NCI-H2227 (cell line): ENCODE data around the gene PTPRJ.

ENCODE experiments used
- DNase-seq: peaks from one replicate; lab custom pipeline; 2025; ENCODE audit not compliant: unreplicated experiment; lab: John Stamatoyannopoulos, UW

PTPRJ gene

GRCh38 chr11:48036011-48036410 lies 55.7 kb downstream of the PTPRJ start:
- no peak for DNase-seq

DNA sequence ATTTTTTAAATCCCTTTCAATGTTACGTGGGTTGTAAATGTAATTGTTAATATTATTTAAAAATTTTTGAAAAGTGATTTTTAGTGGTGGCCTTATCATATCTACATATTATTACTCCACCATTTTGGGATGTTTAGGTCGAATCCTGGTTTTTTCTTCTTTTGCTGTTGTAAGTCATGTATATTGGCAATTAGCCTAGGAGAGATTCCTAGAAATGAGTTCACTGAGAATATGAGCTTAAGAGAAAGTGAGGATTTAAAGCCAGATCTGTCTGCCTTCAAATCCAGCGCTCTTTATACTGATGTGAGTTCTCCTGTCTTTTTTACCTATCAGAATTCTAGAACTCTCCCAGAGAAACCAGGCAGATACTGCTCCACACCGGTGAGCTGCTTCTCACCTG lies 56.1 kb downstream of the PTPRJ start:
- no peak for DNase-seq

GRCh38 chr11:48037709-48038468 lies 57.5 kb downstream of the PTPRJ start:
- no peak for DNase-seq

GRCh38 chr11:48040830-48041444 lies 60.6 kb downstream of the PTPRJ start:
- DNase-seq: no peak

GRCh38 chr11:48041877-48042695 lies 61.7 kb downstream of the PTPRJ start:
- DNase-seq: no peak

- no peak for DNase-seq
These were observed 63.0 kb downstream of the PTPRJ start for GRCh38 chr11:48043111-48043990.

DNA sequence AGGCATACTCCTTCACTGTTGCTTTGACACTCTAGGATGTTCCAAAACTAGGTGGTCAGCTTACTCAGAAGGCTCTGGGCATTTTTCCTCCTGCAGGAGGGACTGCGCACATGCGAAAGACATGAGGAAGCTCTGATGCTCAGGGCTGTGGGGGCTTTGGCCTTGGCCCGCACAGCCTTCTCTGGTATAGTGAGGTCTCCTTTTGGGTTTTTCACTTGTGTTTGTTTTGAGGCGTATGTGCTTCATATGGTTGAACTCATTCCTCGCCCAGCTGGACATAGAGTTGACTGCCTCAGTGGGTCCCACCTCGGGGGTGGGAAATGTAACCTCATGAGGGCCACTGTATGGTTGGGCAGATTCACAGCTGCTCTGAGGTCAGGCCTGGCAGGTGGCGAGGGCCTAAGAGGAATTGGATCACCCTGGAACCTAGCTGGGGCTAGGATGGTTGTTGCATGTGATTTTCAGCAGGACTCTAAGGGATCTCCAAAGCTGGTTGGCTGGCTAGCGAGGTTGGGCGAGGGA lies 63.7 kb downstream of the PTPRJ start:
- DNase-seq: no peak

- no peak for DNase-seq
These were observed 64.2 kb downstream of the PTPRJ start for GRCh38 chr11:48044577-48044976.

- no peak for DNase-seq
These were observed 65.2 kb downstream of the PTPRJ start for GRCh38 chr11:48045536-48045935.

- no peak for DNase-seq
These were observed 67.3 kb downstream of the PTPRJ start for GRCh38 chr11:48047616-48048015.

DNA sequence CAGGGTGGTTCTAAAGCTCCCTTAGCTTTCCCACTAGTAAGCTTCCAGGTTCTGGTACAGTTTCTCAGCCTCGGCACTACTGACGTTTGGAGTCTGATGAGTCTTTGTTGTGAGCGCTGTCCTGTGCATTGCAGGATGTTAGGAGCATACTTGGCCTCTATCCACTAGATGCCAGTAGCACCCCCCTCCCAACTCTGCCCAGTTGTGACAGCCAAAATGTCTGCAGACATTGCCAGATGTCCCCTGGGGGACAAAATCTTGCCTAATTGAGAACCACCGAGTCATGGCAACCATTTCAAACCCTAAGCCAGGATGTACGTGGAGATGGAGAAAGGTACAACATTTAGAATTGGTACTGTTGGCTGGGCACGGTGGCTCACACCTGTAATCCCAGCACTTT lies 68.7 kb downstream of the PTPRJ start:
- DNase-seq: no peak

DNA sequence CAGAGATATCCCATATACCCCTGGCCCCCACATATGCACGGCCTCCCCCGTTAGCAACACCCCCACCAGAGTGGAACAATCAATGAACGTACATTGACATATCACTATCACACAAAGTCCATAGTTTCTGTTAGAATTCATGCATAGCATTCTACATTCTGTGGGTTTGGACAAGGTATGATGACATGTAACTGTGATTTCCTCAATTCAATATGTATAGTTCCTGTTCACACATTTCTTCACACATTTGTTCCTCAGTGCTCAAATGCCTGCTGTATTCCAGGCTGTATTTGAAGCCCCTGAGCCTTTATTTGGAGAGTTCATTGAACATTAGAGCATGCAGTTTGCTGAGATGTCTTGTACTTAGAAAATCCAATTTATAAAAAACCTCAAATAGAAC lies 69.9 kb downstream of the PTPRJ start:
- DNase-seq: no peak

- no peak for DNase-seq
These were observed 71.0 kb downstream of the PTPRJ start for GRCh38 chr11:48051217-48051830.

DNA sequence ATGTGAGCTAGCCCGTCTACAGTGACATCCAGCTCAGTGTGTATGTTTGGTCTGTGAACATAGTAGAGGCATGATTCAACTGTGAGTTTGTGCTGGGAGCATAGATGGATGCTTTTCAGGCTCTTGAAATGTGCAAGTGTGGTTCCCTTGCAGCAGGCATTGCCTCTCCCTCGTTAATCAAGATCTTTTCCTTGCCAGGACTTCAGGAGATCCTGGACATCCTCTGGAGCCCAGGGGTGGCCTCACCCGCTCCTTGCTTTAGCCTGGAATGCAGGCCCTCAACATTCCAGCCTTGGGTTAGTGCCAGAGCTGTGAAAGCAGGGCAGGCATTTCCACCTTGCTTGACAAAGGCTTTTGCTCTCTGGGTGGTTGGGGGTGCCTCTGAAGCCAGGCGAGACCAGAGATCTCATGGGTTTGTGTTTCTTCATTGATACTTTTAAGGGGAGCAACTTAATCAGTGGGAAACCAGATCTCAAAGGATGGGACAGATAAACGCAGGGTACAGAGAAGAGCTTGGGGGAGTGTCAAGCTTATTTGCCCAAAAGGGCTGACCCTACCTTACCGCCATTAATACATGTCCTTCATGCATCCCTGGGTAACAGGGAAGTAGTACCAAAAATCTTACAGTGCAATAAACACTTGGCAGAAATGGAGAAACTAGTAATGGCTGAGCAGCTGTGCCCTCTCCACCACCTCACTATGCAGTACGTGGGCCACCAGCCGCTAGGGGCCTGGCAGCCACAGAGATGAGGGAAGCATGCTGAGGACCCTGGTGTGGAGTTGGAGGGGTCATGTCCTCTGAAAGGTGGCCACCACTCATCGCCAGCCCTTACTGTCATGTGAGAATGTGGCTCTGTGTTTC lies 72.1 kb downstream of the PTPRJ start:
- no peak for DNase-seq

GRCh38 chr11:48054994-48055291 lies 74.6 kb downstream of the PTPRJ start:
- DNase-seq: no peak

DNA sequence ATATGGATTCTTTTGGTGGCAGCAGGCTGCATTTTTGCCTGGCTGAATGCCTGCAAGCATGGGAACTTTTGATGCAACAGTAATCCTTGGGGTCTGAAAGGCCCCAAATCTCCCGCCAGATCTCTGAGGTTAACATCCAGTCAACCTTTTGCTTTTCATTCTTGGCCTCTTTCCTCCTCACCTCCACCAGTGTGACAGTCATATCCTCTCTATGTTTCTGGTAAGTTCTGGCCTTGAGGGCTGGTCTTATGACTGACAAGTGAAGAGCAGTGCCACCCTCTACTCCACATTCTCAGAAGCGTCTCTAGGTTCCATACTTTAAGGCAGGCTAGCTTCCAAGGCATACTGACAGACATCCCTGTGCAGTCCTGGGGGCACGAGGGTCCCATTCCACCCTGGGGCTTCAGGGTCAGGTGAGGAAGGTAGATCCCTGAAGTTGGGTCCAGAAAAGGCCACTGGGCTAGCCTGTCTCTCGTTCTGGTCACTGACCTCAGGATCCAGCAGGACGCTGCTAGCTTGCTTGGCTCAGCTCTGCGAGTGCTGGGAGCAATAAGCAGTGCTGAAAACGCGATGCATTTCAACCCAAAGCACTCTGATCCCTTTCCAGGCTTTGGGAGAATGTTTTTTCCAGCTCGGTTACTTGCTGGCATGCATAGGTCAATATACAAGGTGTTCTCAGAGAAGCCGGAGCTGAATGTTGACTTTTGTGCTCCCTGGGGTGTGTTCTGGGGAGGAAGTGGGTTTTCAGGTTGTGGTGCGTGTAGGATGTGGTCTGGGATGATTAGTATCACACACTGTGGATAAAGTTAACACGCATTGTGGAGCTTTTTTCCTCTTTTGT lies 75.2 kb downstream of the PTPRJ start:
- DNase-seq: no peak

DNA sequence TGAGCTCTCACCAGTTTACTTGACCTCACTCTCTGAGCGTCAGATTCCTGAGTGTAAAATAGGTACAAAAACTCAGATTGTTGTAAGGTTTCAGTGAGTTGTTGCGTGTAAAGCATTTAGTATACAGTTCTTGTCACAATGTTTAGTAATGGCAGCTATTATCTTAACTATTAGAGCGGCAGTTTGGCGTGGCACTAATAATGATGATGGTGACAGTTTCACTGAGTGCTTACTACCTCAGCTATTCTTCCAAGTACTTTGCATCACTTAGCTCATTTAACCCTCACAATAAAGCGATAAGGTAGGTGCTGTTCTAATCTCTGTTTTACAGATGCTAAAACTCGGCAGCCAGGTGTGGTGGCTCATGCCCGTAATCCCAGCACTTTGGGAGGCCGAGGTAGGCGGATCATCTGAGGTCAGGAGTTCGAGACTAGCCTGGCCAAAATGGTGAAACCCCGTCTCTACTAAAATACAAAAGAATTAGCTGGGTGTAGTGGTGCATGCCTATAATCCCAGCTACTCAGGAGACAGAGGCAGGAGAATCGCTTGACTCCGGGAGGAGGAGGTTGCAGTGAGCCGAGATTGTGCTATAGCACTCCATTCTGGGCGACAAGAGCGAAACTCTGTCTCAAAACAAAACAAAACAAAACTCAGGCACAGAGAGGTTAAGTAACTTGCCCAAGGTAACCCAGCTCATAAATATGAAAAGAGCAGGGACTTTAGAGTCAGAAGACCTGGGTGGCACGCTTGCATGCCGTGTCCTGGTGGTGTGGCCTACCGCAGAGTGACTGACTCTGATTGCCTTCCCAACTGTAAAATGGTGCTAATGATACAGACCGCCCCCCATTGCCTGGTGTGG lies 76.2 kb downstream of the PTPRJ start:
- no peak for DNase-seq

GRCh38 chr11:48058064-48058463 lies 77.7 kb downstream of the PTPRJ start:
- DNase-seq: no peak
